Measurements from ENCODE around the gene OR51S1.

GRCh38 chr11:4887591-4887990 is 38.6 kb upstream of the OR51S1 start:
- TF ChIP-seq POLR2AphosphoS5 (IDR thresholded peaks at IDR 0.05; ENCODE audit: low read depth, low read length) (no peak), POLR2A (IDR thresholded peaks at IDR 0.05; ENCODE audit: low read depth, low read length) (no peak), TAF1 (IDR thresholded peaks at IDR 0.05; ENCODE audit: borderline replicate concordance, low read depth, low read length) (no peak)
